HCT116 (cell line): ENCODE data around the gene BMP7. TPM values are rescaled to one million over a fixed set of nuclear protein-coding genes. Genes with fewer than 3 reads are reported as not detected.

Source experiments
- ATAC-seq: fragments of 200-7000 bp; cut with Tn5 transposase; 2 replicates; pipeline ENCODE4 v1.9.1; 2020; ENCODE audit warnings: mild to moderate bottlenecking, moderate library complexity
- BruUV-seq: library from RNA; stranded (reverse); fragments of 400-500 nt; replicated peaks from 2 replicates; lab custom pipeline; 2021; lab: Mats Ljungman, UMichigan
- CTCF ChIA-PET: fragments of 300-600 bp; sonication (Branson Sonifier 250); formaldehyde crosslinking; loops from one replicate; lab custom pipeline; 2021; ENCODE audit warnings: antibody characterized with exemption; lab: Charles Lee
- POLR2A ChIA-PET: fragments of 300-600, 350-600 bp; sonication (Branson Sonifier 250); formaldehyde crosslinking; loops from one replicate; lab custom pipeline; 2021; ENCODE audit warnings: antibody characterized with exemption; lab: Charles Lee
- RAD21 ChIA-PET, 2 experiments: fragments of 300-600 bp; sonication (Branson Sonifier 250); formaldehyde crosslinking; loops; one replicate each; lab custom pipeline; 2023; ENCODE audit warnings: low total read pairs in 2 of 2; ENCODE audit not compliant: uncharacterized antibody in 2 of 2, unreplicated experiment in 2 of 2, low non-redundant PET in 1 of 2; lab: Charles Lee
- DNase-seq: peaks from one replicate; pipeline ENCODE4 v3.0.0-alpha.2; 2010; ENCODE audit warnings: low read depth, low spot score
- H2AFZ ChIP-seq: fragments of 200-600 bp; shearing (Covaris generic), sonication (generic); 2 replicates; pipeline ENCODE4 v1.6.1; 2017; ENCODE audit warnings: low read depth, mixed run types, mixed read lengths, antibody characterized with exemption, low read length; ENCODE audit not compliant: poor library complexity, severe bottlenecking
- H3K27ac ChIP-seq: 2 replicates; pipeline ENCODE4 v1.5.1; 2012; ENCODE audit warnings: low read depth, low read length
- H3K27me3 ChIP-seq: fragments of 200-600 bp; sonication (generic); 2 replicates; pipeline ENCODE4 v1.6.1; 2016; ENCODE audit warnings: mixed run types, low read length, mixed read lengths; ENCODE audit not compliant: insufficient read depth
- H3K36me3 ChIP-seq, 2 experiments: fragments of 200-500 bp in 1 of 2; fragments of 200-600 bp in 1 of 2; sonication (Bioruptor generic) in 1 of 2; sonication (generic) in 1 of 2; 2 replicates each; pipeline versions ENCODE4 v1.5.1 to v1.6.1; 2014 to 2016; ENCODE audit warnings: low read length in 2 of 2, inconsistent platforms in 1 of 2, mixed read lengths in 1 of 2, mixed run types in 1 of 2; ENCODE audit not compliant: insufficient read depth in 2 of 2, control insufficient read depth in 1 of 2
- H3K4me1 ChIP-seq, 2 experiments: fragments of 200-600 bp in 1 of 2; sonication (generic) in 1 of 2; 2 replicates each; pipeline versions ENCODE4 v1.5.1 to v1.6.1; 2012 to 2017; ENCODE audit warnings: low read length in 2 of 2, inconsistent platforms in 1 of 2, mild to moderate bottlenecking in 1 of 2, mixed read lengths in 1 of 2, mixed run types in 1 of 2, moderate library complexity in 1 of 2; ENCODE audit not compliant: insufficient read depth in 2 of 2, control insufficient read depth in 1 of 2
- H3K4me2 ChIP-seq: fragments of 200-600 bp; sonication (generic); 2 replicates; pipeline ENCODE4 v1.6.1; 2017; ENCODE audit warnings: mixed run types, low read length, mixed read lengths
- H3K4me3 ChIP-seq, 2 experiments: fragments of 200-600 bp in 1 of 2; sonication (generic) in 1 of 2; replicated peaks in 1 of 2; 2 replicates each; pipeline ENCODE4 v1.5.1; 2011 to 2016; ENCODE audit warnings: low read length in 2 of 2, control low read depth in 1 of 2, low read depth in 1 of 2, mild to moderate bottlenecking in 1 of 2, mixed read lengths in 1 of 2, mixed run types in 1 of 2
- H3K79me2 ChIP-seq: fragments of 200-600 bp; sonication (generic); 2 replicates; pipeline ENCODE4 v1.6.1; 2017; ENCODE audit warnings: mild to moderate bottlenecking, mixed run types, low read length, moderate library complexity, mixed read lengths; ENCODE audit not compliant: insufficient read depth
- H3K9ac ChIP-seq: fragments of 200-600 bp; sonication (generic); 2 replicates; pipeline ENCODE4 v1.6.1; 2016; ENCODE audit warnings: low read length, mixed read lengths
- H3K9me2 ChIP-seq: fragments of 200-600 bp; sonication (generic), shearing (Covaris generic); 2 replicates; pipeline ENCODE4 v1.6.1; 2017; ENCODE audit warnings: mixed run types, mild to moderate bottlenecking, moderate library complexity; ENCODE audit not compliant: insufficient read depth
- H3K9me3 ChIP-seq, 2 experiments: fragments of 200-500 bp in 1 of 2; fragments of 200-600 bp in 1 of 2; sonication (Bioruptor generic) in 1 of 2; sonication (generic) in 1 of 2; 2 replicates each; pipeline ENCODE4 v1.6.1; 2014 to 2017; ENCODE audit warnings: low read length in 2 of 2, mixed read lengths in 2 of 2, inconsistent platforms in 1 of 2, low read depth in 1 of 2, mild to moderate bottlenecking in 1 of 2, mixed run types in 1 of 2, moderate library complexity in 1 of 2; ENCODE audit not compliant: control insufficient read depth in 1 of 2, insufficient read depth in 1 of 2
- H4K20me1 ChIP-seq: fragments of 200-600 bp; sonication (generic), shearing (Covaris generic); 2 replicates; pipeline ENCODE4 v1.6.1; 2017; ENCODE audit warnings: mixed run types, mild to moderate bottlenecking, moderate library complexity; ENCODE audit not compliant: insufficient read depth
- EGR1 ChIP-seq: IDR thresholded peaks from 2 replicates; pipeline ENCODE4 v1.6.1; 2012; ENCODE audit warnings: low read depth
- ELF1 ChIP-seq: IDR thresholded peaks from 2 replicates; pipeline ENCODE4 v1.6.1; 2012; ENCODE audit warnings: low read depth, borderline replicate concordance
- JUND ChIP-seq: IDR thresholded peaks from 2 replicates; pipeline ENCODE4 v1.6.1; 2012
- POLR2A ChIP-seq: IDR thresholded peaks from 2 replicates; pipeline ENCODE4 v1.7.0; 2011; ENCODE audit warnings: borderline replicate concordance; ENCODE audit not compliant: insufficient read depth, insufficient read length; ENCODE audit errors: extremely low read depth
- RAD21 ChIP-seq: IDR thresholded peaks from 2 replicates; pipeline ENCODE4 v1.6.1; 2012; ENCODE audit warnings: low read depth, mild to moderate bottlenecking
- SP1 ChIP-seq: IDR thresholded peaks from 2 replicates; pipeline ENCODE4 v1.6.1; 2012; ENCODE audit warnings: low read depth
- SRF ChIP-seq: IDR thresholded peaks from 2 replicates; pipeline ENCODE4 v1.6.1; 2012; ENCODE audit warnings: low read depth
- TCF7L2 ChIP-seq: IDR thresholded peaks from 2 replicates; pipeline ENCODE4 v1.7.0; 2011; ENCODE audit warnings: borderline replicate concordance, inconsistent platforms; ENCODE audit not compliant: insufficient read depth, insufficient read length; ENCODE audit errors: extremely low read depth
- YY1 ChIP-seq: IDR thresholded peaks from 2 replicates; pipeline ENCODE4 v1.6.1; 2011; ENCODE audit warnings: low read length, low read depth, moderate library complexity, mild to moderate bottlenecking; ENCODE audit not compliant: insufficient replicate concordance; ENCODE audit errors: extremely low read depth
- ZFX ChIP-seq: fragments of 450-650 bp; IDR thresholded peaks from 2 replicates; pipeline ENCODE4 v1.6.1; 2017
- intact Hi-C: fragments of 100-400 bp; cut with micrococcal nuclease; formaldehyde crosslinking; loops from 2 replicates; pipeline ENCODE4 v1.10.0; 2022
- total RNA-seq: library from RNA; stranded (reverse); gene quantifications from one replicate; pipeline ENCODE4 v1.2.1, GENCODE V29; 2021; ENCODE audit not compliant: unreplicated experiment
- TF ChIP-seq, protein P1 (sequence below), 3 experiments: fragments of 200-600 bp in 1 of 3; sonication (generic) in 1 of 3; IDR thresholded peaks in 2 of 3; conservative IDR thresholded peaks in 1 of 3; 2 replicates each; pipeline ENCODE4 v1.5.1; 2012 to 2017; ENCODE audit warnings: low read depth in 2 of 3, low read length in 2 of 3, antibody characterized with exemption in 1 of 3, borderline replicate concordance in 1 of 3, control low read depth in 1 of 3, mild to moderate bottlenecking in 1 of 3, mixed read lengths in 1 of 3, mixed run types in 1 of 3, moderate library complexity in 1 of 3; ENCODE audit not compliant: insufficient read depth in 1 of 3
- TF ChIP-seq, protein P2 (sequence below): IDR thresholded peaks from 2 replicates; pipeline ENCODE4 v1.6.1; 2012
- TF ChIP-seq, protein P3 (sequence below): IDR thresholded peaks from 2 replicates; pipeline ENCODE4 v1.6.1; 2011; ENCODE audit warnings: mild to moderate bottlenecking, low read length, moderate library complexity; ENCODE audit not compliant: insufficient replicate concordance; ENCODE audit errors: extremely low read depth

The BMP7 gene
- total RNA-seq, 1 experiment from 2014 or later: 7.0 TPM

DNA sequence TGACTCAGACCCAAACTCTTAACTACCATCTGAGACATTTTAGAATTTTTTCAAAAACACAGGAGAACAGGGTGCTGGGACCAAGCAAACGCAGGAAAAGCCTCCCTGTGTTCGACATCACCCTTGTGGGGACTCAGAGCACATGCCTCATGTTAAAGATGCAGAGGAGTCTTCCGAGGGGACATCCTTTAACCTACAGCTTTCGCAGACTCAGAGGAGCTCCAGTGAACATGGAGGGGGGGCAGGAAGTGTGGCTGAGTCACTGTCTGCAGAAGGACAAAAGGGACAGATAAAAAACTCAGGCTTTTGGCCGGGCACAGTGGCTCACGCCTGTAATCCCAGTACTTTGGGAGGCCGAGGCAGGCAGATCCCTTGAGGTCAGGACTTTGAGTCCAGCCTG, 15.1 kb downstream of the BMP7 start (continued):
- TF ChIP-seq, protein P1, sequence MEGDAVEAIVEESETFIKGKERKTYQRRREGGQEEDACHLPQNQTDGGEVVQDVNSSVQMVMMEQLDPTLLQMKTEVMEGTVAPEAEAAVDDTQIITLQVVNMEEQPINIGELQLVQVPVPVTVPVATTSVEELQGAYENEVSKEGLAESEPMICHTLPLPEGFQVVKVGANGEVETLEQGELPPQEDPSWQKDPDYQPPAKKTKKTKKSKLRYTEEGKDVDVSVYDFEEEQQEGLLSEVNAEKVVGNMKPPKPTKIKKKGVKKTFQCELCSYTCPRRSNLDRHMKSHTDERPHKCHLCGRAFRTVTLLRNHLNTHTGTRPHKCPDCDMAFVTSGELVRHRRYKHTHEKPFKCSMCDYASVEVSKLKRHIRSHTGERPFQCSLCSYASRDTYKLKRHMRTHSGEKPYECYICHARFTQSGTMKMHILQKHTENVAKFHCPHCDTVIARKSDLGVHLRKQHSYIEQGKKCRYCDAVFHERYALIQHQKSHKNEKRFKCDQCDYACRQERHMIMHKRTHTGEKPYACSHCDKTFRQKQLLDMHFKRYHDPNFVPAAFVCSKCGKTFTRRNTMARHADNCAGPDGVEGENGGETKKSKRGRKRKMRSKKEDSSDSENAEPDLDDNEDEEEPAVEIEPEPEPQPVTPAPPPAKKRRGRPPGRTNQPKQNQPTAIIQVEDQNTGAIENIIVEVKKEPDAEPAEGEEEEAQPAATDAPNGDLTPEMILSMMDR (IDR thresholded peaks at IDR 0.05 in 2 of 3, conservative IDR thresholded peaks at IDR 0.05 in 1 of 3; ENCODE audit: borderline replicate concordance in 1 of 3, insufficient read depth in 1 of 3, low read depth in 2 of 3, low read length in 2 of 3): no peak
- TF ChIP-seq POLR2A (no peak), TCF7L2 (no peak)

DNA sequence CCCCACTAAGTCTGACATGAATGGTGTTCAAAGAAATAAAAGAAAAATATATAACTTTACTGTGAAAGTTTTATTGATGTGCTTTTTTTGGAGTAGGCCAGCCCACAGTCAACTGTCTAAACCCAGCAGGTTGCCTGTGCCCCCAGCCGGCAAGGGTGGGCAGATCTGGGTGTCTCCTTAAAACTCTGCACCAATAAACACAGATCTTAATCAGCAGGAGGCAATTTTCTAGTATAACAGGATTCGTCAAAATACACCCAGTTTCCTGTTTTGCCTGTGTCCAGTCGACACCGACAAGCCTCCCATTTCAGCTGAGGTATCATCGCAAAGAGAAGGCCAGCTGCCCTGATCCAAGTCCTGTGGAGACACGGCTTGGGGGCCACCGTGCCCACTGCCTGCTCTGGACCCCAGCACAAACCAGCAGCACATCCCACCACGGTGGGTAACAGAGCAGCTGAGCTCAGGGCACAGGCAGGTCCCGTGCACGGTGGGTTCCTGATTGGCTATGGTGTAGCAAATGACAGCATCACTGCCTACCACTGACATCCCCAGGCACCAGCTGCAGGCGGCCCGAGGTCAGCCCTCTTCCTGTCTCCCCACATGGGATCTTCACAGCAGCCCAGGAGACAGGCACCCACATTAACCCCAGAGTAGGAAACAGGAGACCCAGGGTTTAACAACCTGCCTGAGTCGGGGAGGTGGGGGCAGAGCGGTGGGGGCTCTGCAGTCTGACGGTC, 15.7 kb downstream of the BMP7 start:
- no TSS peak for BruUV-seq
- POLR2A ChIA-PET: no interaction called here
- Histone ChIP-seq H3K9ac (no peak overlapping the region), H3K9me3 (no peaks in the 10 kb centered on the region), H3K4me1 (peaks cover 0 to 9% of the 10 kb centered on the region in 2 experiments; a peak in 2 of 4 replicates), H3K4me2 (no peak overlapping the region), H3K4me3 (no peak overlapping the region), H3K36me3 (no peaks in the 10 kb centered on the region), H4K20me1 (no peaks in the 10 kb centered on the region), H3K9me2 (no peaks in the 10 kb centered on the region), H3K79me2 (no peaks in the 10 kb centered on the region), H2AFZ (no peak overlapping the region), H3K27me3 (no peaks in the 10 kb centered on the region), H3K27ac (no peak overlapping the region)
- RAD21 ChIA-PET: no interaction called here
- DNase-seq: no peak
- ATAC-seq: no peak
- CTCF ChIA-PET: no interaction called here
- intact Hi-C loops: no loop called here
- no peak for TF ChIP-seq SP1
- no peak for TF ChIP-seq YY1
- TF ChIP-seq, protein P1 (IDR thresholded peaks at IDR 0.05 in 2 of 3, conservative IDR thresholded peaks at IDR 0.05 in 1 of 3; ENCODE audit: borderline replicate concordance in 1 of 3, insufficient read depth in 1 of 3, low read depth in 2 of 3, low read length in 2 of 3): no peak
- TF ChIP-seq EGR1: no peak
- TF ChIP-seq JUND: no peak
- TF ChIP-seq, protein P2, sequence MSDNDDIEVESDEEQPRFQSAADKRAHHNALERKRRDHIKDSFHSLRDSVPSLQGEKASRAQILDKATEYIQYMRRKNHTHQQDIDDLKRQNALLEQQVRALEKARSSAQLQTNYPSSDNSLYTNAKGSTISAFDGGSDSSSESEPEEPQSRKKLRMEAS: no peak
- TF ChIP-seq SRF: no peak
- TF ChIP-seq RAD21: no peak
- no peak for TF ChIP-seq ELF1
- TF ChIP-seq, protein P3, sequence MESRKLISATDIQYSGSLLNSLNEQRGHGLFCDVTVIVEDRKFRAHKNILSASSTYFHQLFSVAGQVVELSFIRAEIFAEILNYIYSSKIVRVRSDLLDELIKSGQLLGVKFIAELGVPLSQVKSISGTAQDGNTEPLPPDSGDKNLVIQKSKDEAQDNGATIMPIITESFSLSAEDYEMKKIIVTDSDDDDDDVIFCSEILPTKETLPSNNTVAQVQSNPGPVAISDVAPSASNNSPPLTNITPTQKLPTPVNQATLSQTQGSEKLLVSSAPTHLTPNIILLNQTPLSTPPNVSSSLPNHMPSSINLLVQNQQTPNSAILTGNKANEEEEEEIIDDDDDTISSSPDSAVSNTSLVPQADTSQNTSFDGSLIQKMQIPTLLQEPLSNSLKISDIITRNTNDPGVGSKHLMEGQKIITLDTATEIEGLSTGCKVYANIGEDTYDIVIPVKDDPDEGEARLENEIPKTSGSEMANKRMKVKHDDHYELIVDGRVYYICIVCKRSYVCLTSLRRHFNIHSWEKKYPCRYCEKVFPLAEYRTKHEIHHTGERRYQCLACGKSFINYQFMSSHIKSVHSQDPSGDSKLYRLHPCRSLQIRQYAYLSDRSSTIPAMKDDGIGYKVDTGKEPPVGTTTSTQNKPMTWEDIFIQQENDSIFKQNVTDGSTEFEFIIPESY: no peak
- TF ChIP-seq ZFX: no peak
- no peak for TF ChIP-seq POLR2A
